K562 (cell line): ENCODE measurements around the gene ACHE. TPM values are rescaled to one million over a fixed set of nuclear protein-coding genes. Genes with fewer than 3 reads are reported as not detected.
A peak's percentile ranks its signal among the peaks of the same experiment; 100 is the strongest.

Experiments used
- C11orf30 ChIP-seq: fragments of 450-650 bp; IDR thresholded peaks from 2 replicates; pipeline ENCODE4 v1.6.1; 2016; ENCODE audit warnings: low read depth, mild to moderate bottlenecking
- LEF1 ChIP-seq: fragments of 450-650 bp; IDR thresholded peaks from 2 replicates; pipeline ENCODE4 v1.6.1; 2016; ENCODE audit warnings: mild to moderate bottlenecking
- RBM34 ChIP-seq: fragments of 200-400 bp; formaldehyde crosslinking; IDR thresholded peaks from 2 replicates; pipeline ENCODE4 v1.6.1; 2018; ENCODE audit warnings: low read length, borderline replicate concordance; ENCODE audit not compliant: insufficient read depth
- SIX5 ChIP-seq, 2 experiments: IDR thresholded peaks; 2 replicates each; pipeline ENCODE4 v1.6.1; 2011; ENCODE audit warnings: low read length in 2 of 2, borderline replicate concordance in 1 of 2, low read depth in 1 of 2, mild to moderate bottlenecking in 1 of 2, moderate library complexity in 1 of 2; ENCODE audit not compliant: insufficient read depth in 1 of 2
- TBP ChIP-seq: optimal IDR thresholded peaks from 2 replicates; pipeline ENCODE3; 2011; ENCODE audit warnings: low read depth, low read length, improper control_type of control experiment
- ZNF696 ChIP-seq: fragments of 250-450 bp; sonication (Bioruptor Pico); conservative IDR thresholded peaks from 2 replicates; pipeline ENCODE4 v1.4.0; 2020; ENCODE audit warnings: mild to moderate bottlenecking, moderate library complexity
- ZNF785 ChIP-seq: fragments of 250-450 bp; sonication (Bioruptor Pico); IDR thresholded peaks from 2 replicates; pipeline ENCODE4 v1.4.0; 2020; ENCODE audit warnings: mild to moderate bottlenecking
- polyA plus RNA-seq, 8 experiments: library from polyadenylated mRNA; depleted of rRNA in 4 of 8; stranded (reverse) in 5 of 8; unstranded in 3 of 8; fragments of >200 nt; fragmentation: Nextera tagmentation in 2 of 8; fragmentation: Illumina TruSeq in 1 of 8; extraction: Ambion mirVana in 2 of 8; extraction: Trizol in 1 of 8; gene quantifications; 2 replicates each; pipeline versions ENCODE4 v1.2.1 to v1.2.3, GENCODE V29; 2011 to 2014; ENCODE audit warnings: inconsistent platforms in 1 of 8, missing spikeins in 1 of 8
- total RNA-seq, 7 experiments: library from RNA; depleted of rRNA in 6 of 7; stranded (reverse); fragments of >200 nt in 6 of 7; fragmentation: Illumina TruSeq in 2 of 7; extraction: Trizol in 2 of 7; gene quantifications; 2 replicates each; pipeline versions ENCODE4 v1.2.1 to v1.2.3, GENCODE V29; 2011 to 2021; ENCODE audit warnings: low replicate concordance in 1 of 7
- TF ChIP-seq, protein P1 (sequence below): sonication (generic); formaldehyde crosslinking; IDR thresholded peaks from 2 replicates; pipeline ENCODE4 v1.8.0; 2022; ENCODE audit warnings: missing genetic modification reagents, mild to moderate bottlenecking, borderline replicate concordance
- TF ChIP-seq, protein P2 (sequence below), 3 experiments: fragments of 200-800 bp in 1 of 3; fragments of 250-450 bp in 1 of 3; fragments of 450-650 bp in 1 of 3; sonication (Bioruptor Pico) in 1 of 3; sonication (Bioruptor generic) in 1 of 3; formaldehyde crosslinking in 1 of 3; IDR thresholded peaks; 2 replicates each; pipeline versions ENCODE4 v1.6.1 to v1.8.0; 2016 to 2022; ENCODE audit warnings: mild to moderate bottlenecking in 2 of 3, missing genetic modification characterization in 2 of 3, missing compliant biosample characterization in 1 of 3, moderate library complexity in 1 of 3
- TF ChIP-seq, protein P3 (sequence below): fragments of 450-650 bp; IDR thresholded peaks from 2 replicates; pipeline ENCODE4 v1.6.1; 2017; ENCODE audit warnings: antibody characterized with exemption
- TF ChIP-seq, protein P4 (sequence below): sonication (generic); formaldehyde crosslinking; IDR thresholded peaks from 2 replicates; pipeline ENCODE4 v1.8.0; 2022; ENCODE audit warnings: mild to moderate bottlenecking, missing genetic modification reagents, borderline replicate concordance
- TF ChIP-seq, protein P5 (sequence below): fragments of 250-450 bp; sonication (Bioruptor Pico); IDR thresholded peaks from 2 replicates; pipeline ENCODE4 v1.5.0; 2020; ENCODE audit warnings: mild to moderate bottlenecking

Gene ACHE
- total and polyA plus RNA-seq, 9 of the 15 experiments (the other 6 are each of a cell fraction or from before 2014, with no cell fraction given) = 0.04 to 8.8 (median 1.9) TPM

DNA sequence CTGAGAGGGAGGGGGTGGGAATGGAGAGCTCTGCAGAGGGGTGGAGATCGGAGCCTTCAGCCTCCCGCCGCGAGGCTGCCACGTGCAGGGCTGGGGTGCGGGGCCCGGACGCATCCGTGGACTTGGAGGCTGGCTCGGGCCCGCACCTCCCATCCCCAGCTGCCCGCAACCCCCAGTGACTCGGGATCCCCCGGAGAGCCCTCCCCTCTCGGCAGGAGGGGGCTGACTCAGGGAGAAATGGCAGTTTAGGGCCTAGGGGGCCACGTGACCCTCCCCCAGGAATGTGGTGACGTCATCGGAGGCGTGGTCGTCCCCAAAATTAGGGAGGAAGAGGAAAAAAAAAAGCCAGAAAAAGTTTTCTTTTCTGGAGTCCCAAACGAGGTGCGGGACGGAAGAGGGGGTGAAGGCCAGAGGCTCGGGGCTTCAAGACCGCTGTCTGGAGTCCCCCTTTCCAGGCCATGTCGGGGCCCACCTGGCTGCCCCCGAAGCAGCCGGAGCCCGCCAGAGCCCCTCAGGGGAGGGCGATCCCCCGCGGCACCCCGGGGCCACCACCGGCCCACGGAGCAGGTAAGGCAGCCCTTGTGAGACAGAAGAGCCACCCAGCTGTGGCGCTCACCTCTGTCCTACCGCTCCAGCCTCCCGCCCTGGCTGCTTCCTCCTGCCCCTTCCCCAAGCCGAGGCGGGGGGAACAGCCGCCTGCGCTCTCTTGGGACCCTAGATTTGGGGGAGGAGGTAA is 28.5 kb downstream of the ACHE start, which contains the start of gene TRIP6 (continued):
- no peak for TF ChIP-seq ZNF696 (CRISPR knock-in tag)
- TF ChIP-seq C11orf30 = peak; percentile 81
- TF ChIP-seq, protein P1, sequence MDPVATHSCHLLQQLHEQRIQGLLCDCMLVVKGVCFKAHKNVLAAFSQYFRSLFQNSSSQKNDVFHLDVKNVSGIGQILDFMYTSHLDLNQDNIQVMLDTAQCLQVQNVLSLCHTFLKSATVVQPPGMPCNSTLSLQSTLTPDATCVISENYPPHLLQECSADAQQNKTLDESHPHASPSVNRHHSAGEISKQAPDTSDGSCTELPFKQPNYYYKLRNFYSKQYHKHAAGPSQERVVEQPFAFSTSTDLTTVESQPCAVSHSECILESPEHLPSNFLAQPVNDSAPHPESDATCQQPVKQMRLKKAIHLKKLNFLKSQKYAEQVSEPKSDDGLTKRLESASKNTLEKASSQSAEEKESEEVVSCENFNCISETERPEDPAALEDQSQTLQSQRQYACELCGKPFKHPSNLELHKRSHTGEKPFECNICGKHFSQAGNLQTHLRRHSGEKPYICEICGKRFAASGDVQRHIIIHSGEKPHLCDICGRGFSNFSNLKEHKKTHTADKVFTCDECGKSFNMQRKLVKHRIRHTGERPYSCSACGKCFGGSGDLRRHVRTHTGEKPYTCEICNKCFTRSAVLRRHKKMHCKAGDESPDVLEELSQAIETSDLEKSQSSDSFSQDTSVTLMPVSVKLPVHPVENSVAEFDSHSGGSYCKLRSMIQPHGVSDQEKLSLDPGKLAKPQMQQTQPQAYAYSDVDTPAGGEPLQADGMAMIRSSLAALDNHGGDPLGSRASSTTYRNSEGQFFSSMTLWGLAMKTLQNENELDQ (CRISPR knock-in tag) = no peak
- TF ChIP-seq TBP = peak; percentile 74
- no peak for TF ChIP-seq RBM34
- TF ChIP-seq, protein P2, sequence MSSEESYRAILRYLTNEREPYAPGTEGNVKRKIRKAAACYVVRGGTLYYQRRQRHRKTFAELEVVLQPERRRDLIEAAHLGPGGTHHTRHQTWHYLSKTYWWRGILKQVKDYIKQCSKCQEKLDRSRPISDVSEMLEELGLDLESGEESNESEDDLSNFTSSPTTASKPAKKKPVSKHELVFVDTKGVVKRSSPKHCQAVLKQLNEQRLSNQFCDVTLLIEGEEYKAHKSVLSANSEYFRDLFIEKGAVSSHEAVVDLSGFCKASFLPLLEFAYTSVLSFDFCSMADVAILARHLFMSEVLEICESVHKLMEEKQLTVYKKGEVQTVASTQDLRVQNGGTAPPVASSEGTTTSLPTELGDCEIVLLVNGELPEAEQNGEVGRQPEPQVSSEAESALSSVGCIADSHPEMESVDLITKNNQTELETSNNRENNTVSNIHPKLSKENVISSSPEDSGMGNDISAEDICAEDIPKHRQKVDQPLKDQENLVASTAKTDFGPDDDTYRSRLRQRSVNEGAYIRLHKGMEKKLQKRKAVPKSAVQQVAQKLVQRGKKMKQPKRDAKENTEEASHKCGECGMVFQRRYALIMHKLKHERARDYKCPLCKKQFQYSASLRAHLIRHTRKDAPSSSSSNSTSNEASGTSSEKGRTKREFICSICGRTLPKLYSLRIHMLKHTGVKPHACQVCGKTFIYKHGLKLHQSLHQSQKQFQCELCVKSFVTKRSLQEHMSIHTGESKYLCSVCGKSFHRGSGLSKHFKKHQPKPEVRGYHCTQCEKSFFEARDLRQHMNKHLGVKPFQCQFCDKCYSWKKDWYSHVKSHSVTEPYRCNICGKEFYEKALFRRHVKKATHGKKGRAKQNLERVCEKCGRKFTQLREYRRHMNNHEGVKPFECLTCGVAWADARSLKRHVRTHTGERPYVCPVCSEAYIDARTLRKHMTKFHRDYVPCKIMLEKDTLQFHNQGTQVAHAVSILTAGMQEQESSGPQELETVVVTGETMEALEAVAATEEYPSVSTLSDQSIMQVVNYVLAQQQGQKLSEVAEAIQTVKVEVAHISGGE (CRISPR knock-in tag; IDR thresholded peaks at IDR 0.05) = no peak
- TF ChIP-seq, protein P3, sequence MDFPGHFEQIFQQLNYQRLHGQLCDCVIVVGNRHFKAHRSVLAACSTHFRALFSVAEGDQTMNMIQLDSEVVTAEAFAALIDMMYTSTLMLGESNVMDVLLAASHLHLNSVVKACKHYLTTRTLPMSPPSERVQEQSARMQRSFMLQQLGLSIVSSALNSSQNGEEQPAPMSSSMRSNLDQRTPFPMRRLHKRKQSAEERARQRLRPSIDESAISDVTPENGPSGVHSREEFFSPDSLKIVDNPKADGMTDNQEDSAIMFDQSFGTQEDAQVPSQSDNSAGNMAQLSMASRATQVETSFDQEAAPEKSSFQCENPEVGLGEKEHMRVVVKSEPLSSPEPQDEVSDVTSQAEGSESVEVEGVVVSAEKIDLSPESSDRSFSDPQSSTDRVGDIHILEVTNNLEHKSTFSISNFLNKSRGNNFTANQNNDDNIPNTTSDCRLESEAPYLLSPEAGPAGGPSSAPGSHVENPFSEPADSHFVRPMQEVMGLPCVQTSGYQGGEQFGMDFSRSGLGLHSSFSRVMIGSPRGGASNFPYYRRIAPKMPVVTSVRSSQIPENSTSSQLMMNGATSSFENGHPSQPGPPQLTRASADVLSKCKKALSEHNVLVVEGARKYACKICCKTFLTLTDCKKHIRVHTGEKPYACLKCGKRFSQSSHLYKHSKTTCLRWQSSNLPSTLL = peak; percentile 59; the same call in 1 of the 2 replicates
- TF ChIP-seq SIX5 (IDR thresholded peaks at IDR 0.05; ENCODE audit: borderline replicate concordance in 1 of 2, insufficient read depth in 1 of 2, low read depth in 1 of 2, low read length in 2 of 2) = no peak
- TF ChIP-seq ZNF785 (CRISPR knock-in tag) = no peak
- TF ChIP-seq, protein P4, sequence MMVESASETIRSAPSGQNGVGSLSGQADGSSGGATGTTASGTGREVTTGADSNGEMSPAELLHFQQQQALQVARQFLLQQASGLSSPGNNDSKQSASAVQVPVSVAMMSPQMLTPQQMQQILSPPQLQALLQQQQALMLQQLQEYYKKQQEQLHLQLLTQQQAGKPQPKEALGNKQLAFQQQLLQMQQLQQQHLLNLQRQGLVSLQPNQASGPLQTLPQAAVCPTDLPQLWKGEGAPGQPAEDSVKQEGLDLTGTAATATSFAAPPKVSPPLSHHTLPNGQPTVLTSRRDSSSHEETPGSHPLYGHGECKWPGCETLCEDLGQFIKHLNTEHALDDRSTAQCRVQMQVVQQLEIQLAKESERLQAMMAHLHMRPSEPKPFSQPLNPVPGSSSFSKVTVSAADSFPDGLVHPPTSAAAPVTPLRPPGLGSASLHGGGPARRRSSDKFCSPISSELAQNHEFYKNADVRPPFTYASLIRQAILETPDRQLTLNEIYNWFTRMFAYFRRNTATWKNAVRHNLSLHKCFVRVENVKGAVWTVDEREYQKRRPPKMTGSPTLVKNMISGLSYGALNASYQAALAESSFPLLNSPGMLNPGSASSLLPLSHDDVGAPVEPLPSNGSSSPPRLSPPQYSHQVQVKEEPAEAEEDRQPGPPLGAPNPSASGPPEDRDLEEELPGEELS (CRISPR knock-in tag) = no peak
- TF ChIP-seq LEF1 = peak; percentile 77
- TF ChIP-seq, protein P5, sequence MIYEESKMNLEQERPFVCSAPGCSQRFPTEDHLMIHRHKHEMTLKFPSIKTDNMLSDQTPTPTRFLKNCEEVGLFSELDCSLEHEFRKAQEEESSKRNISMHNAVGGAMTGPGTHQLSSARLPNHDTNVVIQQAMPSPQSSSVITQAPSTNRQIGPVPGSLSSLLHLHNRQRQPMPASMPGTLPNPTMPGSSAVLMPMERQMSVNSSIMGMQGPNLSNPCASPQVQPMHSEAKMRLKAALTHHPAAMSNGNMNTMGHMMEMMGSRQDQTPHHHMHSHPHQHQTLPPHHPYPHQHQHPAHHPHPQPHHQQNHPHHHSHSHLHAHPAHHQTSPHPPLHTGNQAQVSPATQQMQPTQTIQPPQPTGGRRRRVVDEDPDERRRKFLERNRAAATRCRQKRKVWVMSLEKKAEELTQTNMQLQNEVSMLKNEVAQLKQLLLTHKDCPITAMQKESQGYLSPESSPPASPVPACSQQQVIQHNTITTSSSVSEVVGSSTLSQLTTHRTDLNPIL (CRISPR knock-in tag) = 0 out of 2 replicates have a peak, but pooled peaks have one; percentile 8
